A673 (cell line): ENCODE data around the gene PLEKHG3. TPM values are rescaled to one million over a fixed set of nuclear protein-coding genes. Genes with fewer than 3 reads are reported as not detected.

Experiments used
- BruUV-seq: library from RNA; stranded (reverse); fragments of 400-500 nt; replicated peaks from 2 replicates; lab custom pipeline; 2021; lab: Mats Ljungman, UMichigan
- CTCF ChIA-PET: fragments of 300-600 bp; sonication (Branson Sonifier 250); formaldehyde crosslinking; loops from one replicate; lab custom pipeline; 2022; ENCODE audit warnings: antibody characterized with exemption; lab: Charles Lee
- POLR2A ChIA-PET: fragments of 300-600 bp; sonication (Branson Sonifier 250); formaldehyde crosslinking; loops from one replicate; lab custom pipeline; 2022; ENCODE audit warnings: antibody characterized with exemption; ENCODE audit not compliant: low non-redundant PET; lab: Charles Lee
- DNase-seq: peaks from one replicate; pipeline ENCODE4 v3.0.0-alpha.2; 2015; ENCODE audit warnings: low spot score
- H3K27ac ChIP-seq: fragments of 200-600 bp; sonication (generic); 2 replicates; pipeline ENCODE4 v1.5.1; 2016; ENCODE audit warnings: mixed run types, low read depth, mild to moderate bottlenecking, mixed read lengths, antibody characterized with exemption, low read length; ENCODE audit not compliant: poor library complexity, severe bottlenecking
- H3K27me3 ChIP-seq: fragments of 200-600 bp; sonication (generic); replicated peaks from 2 replicates; pipeline ENCODE4 v1.6.1; 2017; ENCODE audit warnings: mixed run types, low read depth, mild to moderate bottlenecking, mixed read lengths, antibody characterized with exemption, low read length; ENCODE audit not compliant: insufficient read depth, poor library complexity
- H3K36me3 ChIP-seq: fragments of 200-600 bp; sonication (generic); 2 replicates; pipeline ENCODE4 v1.6.1; 2016; ENCODE audit warnings: mixed run types, mild to moderate bottlenecking, mixed read lengths, antibody characterized with exemption, low read length; ENCODE audit not compliant: insufficient read depth, poor library complexity, severe bottlenecking
- H3K4me1 ChIP-seq: fragments of 200-600 bp; sonication (generic); 2 replicates; pipeline ENCODE4 v1.6.1; 2017; ENCODE audit warnings: mixed run types, mild to moderate bottlenecking, mixed read lengths, antibody characterized with exemption, low read length; ENCODE audit not compliant: insufficient read depth, poor library complexity, severe bottlenecking
- H3K4me3 ChIP-seq: fragments of 200-600 bp; sonication (generic); 2 replicates; pipeline ENCODE4 v1.5.1; 2016; ENCODE audit warnings: low read depth, mixed run types, mild to moderate bottlenecking, mixed read lengths, low read length; ENCODE audit not compliant: poor library complexity, severe bottlenecking
- H3K9me3 ChIP-seq: fragments of 200-600 bp; sonication (generic); 2 replicates; pipeline ENCODE4 v1.6.1; 2016; ENCODE audit warnings: mixed run types, low read depth, mild to moderate bottlenecking, mixed read lengths, antibody characterized with exemption, low read length; ENCODE audit not compliant: poor library complexity, severe bottlenecking
- EZH2 ChIP-seq: fragments of 200-600 bp; sonication (generic); IDR thresholded peaks from 2 replicates; pipeline ENCODE4 v1.6.1; 2017; ENCODE audit warnings: borderline replicate concordance, low read depth, mild to moderate bottlenecking, mixed read lengths, antibody characterized with exemption, low read length; ENCODE audit not compliant: poor library complexity, severe bottlenecking
- intact Hi-C: fragments of 100-400 bp; cut with micrococcal nuclease; formaldehyde crosslinking; loops from one replicate; pipeline ENCODE4 v1.10.0; 2022; ENCODE audit not compliant: unreplicated experiment
- total RNA-seq: library from RNA; stranded (reverse); gene quantifications from 2 replicates; pipeline ENCODE4 v1.2.3, GENCODE V29; 2021
- TF ChIP-seq, protein P1 (sequence below): fragments of 300-800, 200-600 bp; sonication (generic); conservative IDR thresholded peaks from 2 replicates; pipeline ENCODE4 v1.5.1; 2017; ENCODE audit warnings: low read depth, mild to moderate bottlenecking, antibody characterized with exemption, low read length, moderate library complexity, mixed read lengths

PLEKHG3 gene
- total RNA-seq, 1 experiment from 2014 or later = 29.6 TPM

DNA sequence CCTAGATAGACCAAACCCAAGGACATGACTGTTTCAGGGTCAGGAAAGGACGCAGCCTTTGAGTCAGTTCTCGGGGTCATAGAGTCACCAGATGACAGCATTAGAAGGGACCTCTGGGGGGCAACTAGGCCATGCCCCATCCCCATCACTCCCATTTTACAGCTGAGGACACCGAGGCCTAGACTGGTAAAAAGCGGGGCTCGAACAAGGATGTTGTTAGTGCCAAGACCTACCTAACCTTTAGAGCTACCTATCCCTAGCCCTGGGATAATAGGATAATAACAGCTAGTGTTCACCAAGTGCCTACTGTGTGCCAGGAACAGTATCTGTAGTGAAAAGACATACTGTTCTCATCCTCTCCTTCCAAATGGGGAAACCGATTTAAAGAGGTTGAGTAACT, 48.7 kb downstream of the PLEKHG3 start:
- H3K9me3 ChIP-seq = no peaks in the 10 kb centered on the region
- no peak overlapping the region for H3K4me3 ChIP-seq
- no peaks in the 10 kb centered on the region for H3K36me3 ChIP-seq
- TF ChIP-seq, protein P1, sequence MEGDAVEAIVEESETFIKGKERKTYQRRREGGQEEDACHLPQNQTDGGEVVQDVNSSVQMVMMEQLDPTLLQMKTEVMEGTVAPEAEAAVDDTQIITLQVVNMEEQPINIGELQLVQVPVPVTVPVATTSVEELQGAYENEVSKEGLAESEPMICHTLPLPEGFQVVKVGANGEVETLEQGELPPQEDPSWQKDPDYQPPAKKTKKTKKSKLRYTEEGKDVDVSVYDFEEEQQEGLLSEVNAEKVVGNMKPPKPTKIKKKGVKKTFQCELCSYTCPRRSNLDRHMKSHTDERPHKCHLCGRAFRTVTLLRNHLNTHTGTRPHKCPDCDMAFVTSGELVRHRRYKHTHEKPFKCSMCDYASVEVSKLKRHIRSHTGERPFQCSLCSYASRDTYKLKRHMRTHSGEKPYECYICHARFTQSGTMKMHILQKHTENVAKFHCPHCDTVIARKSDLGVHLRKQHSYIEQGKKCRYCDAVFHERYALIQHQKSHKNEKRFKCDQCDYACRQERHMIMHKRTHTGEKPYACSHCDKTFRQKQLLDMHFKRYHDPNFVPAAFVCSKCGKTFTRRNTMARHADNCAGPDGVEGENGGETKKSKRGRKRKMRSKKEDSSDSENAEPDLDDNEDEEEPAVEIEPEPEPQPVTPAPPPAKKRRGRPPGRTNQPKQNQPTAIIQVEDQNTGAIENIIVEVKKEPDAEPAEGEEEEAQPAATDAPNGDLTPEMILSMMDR = no peak
- no peak for TF ChIP-seq EZH2
- BruUV-seq = TSS peak; percentile 12
- H3K4me1 ChIP-seq = no peaks in the 10 kb centered on the region
- H3K27me3 ChIP-seq = no peaks in the 10 kb centered on the region
- POLR2A ChIA-PET = no interaction called here
- H3K27ac ChIP-seq = no peak overlapping the region
- intact Hi-C loops = no loop called here
- no peak for DNase-seq
- CTCF ChIA-PET = interaction anchor here (0.5 to 0.9 kb wide), 2 partner anchors 12 to 148 kb away, joined by 3 to 4 read pairs; no protein-coding TSS in a partner anchor

DNA sequence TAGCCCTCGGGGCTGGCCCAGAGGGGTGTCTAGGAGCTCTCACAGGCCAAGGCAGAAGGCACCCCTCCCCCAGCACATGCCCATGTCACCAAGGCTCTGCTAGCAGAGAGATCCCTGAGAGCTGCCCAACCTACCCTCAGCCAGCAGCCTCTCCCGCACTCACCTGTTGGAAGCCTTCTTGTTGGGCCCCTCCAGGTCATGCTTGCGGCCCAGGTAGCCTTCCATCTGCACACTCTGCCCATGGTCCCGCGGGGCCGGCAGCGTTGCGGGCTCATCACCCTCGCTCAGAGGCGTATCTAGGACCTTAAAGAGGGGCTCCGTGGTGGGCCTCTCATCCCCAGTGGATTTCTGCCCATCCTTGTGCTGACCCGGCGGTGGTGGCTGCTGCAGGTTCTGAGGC, 49.1 kb downstream of the PLEKHG3 start:
- DNase-seq = no peak
- no peaks in the 10 kb centered on the region for H3K4me1 ChIP-seq
- CTCF ChIA-PET = interaction anchor here (0.5 to 0.9 kb wide), 2 partner anchors 11 to 147 kb away, joined by 3 to 4 read pairs; no protein-coding TSS in a partner anchor
- TF ChIP-seq, protein P1 = no peak
- no peak for TF ChIP-seq EZH2
- POLR2A ChIA-PET = no interaction called here
- H3K4me3 ChIP-seq = no peak overlapping the region
- no TSS peak for BruUV-seq
- no peaks in the 10 kb centered on the region for H3K9me3 ChIP-seq
- H3K36me3 ChIP-seq = no peaks in the 10 kb centered on the region
- H3K27ac ChIP-seq = no peak overlapping the region
- no peaks in the 10 kb centered on the region for H3K27me3 ChIP-seq
- intact Hi-C loops = no loop called here

DNA sequence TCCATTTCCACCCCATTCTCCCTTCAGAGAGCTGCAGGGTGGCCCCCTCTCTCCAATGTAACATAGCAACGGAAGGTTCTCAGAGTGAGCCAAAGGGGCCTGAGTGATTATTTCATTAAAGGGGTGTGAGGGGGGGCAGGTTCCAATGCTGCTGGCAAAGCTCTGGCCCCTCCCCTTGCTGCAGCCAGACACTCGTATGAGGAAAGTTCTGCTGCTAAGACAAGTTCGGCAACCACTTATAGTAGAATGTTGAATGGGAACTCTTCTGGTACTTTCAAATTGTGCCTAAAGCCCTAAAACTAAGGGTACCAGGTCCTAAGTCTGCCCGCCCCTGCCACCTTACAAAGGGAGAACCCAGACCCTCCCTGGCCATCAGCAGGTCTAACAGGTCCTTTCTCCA, 49.8 kb downstream of the PLEKHG3 start:
- H3K9me3 ChIP-seq = no peaks in the 10 kb centered on the region
- H3K4me1 ChIP-seq = no peaks in the 10 kb centered on the region
- H3K36me3 ChIP-seq = no peaks in the 10 kb centered on the region
- ChIA-PET POLR2A (no interaction called here), CTCF (interaction anchor here (0.9 kb wide), 1 partner anchor 11 kb away, joined by 3 read pairs; no protein-coding TSS in a partner anchor)
- DNase-seq = no peak
- no peak overlapping the region for H3K4me3 ChIP-seq
- no peak overlapping the region for H3K27ac ChIP-seq
- TF ChIP-seq, protein P1 = no peak
- TF ChIP-seq EZH2 = no peak
- intact Hi-C loops = no loop called here
- no peaks in the 10 kb centered on the region for H3K27me3 ChIP-seq
- BruUV-seq = no TSS peak
